Skeletal muscle satellite cell (primary cell): Measurements from ENCODE around the gene LAMA4.

Experiments
- H3K27me3 ChIP-seq: 2 replicates; pipeline ENCODE4 v1.7.0; 2013; ENCODE audit warnings: low read length; ENCODE audit not compliant: control insufficient read depth, insufficient read depth
- H3K36me3 ChIP-seq: 2 replicates; pipeline ENCODE4 v1.7.0; 2013; ENCODE audit warnings: mild to moderate bottlenecking, control low read depth, low read length; ENCODE audit not compliant: insufficient read depth
- H3K4me1 ChIP-seq: 2 replicates; pipeline ENCODE4 v1.7.0; 2013; ENCODE audit warnings: low read length; ENCODE audit not compliant: control insufficient read depth, insufficient read depth
- H3K4me2 ChIP-seq: 2 replicates; pipeline ENCODE4 v1.7.0; 2013; ENCODE audit warnings: mild to moderate bottlenecking, low read length
- H3K4me3 ChIP-seq: 2 replicates; pipeline ENCODE4 v1.7.0; 2013; ENCODE audit warnings: low read length
- H3K9ac ChIP-seq: 2 replicates; pipeline ENCODE4 v1.7.0; 2013; ENCODE audit warnings: mild to moderate bottlenecking, low read depth, low read length, moderate library complexity
- H3K9me3 ChIP-seq: replicated peaks from 2 replicates; pipeline ENCODE4 v1.7.0; 2013; ENCODE audit warnings: mild to moderate bottlenecking, control low read depth, low read length

The LAMA4 gene

DNA sequence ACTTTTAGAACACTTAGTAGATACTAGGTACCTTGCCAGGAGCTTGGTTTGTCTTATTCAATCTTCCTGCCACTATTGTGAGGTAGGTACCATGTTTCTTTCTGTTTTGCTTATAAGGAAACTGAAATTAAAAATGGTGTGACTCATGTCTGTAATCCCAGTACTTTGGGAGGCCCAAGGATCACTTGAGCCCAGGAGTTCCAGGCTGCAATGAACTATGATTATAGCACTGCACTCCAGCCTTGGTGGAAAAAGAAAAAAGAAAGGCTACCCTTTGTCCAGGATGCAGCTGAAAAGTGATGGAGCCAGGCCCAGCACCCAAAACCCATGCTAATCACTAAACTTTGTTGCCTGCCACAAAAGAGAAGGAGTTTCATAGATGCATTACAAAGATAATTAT is 34.1 kb upstream of the LAMA4 start:
- H3K9ac ChIP-seq, result no peak overlapping the region
- H3K27me3 ChIP-seq, result no peaks in the 10 kb centered on the region
- H3K4me2 ChIP-seq, result no peak overlapping the region
- peaks cover 12% of the 10 kb centered on the region for H3K4me1 ChIP-seq
- H3K9me3 ChIP-seq, result no peaks in the 10 kb centered on the region
- H3K4me3 ChIP-seq, result no peak overlapping the region
- H3K36me3 ChIP-seq, result no peaks in the 10 kb centered on the region

GRCh38 chr6:112287577-112288225 is 33.3 kb upstream of the LAMA4 start:
- no peaks in the 10 kb centered on the region for H3K27me3 ChIP-seq
- no peak overlapping the region for H3K9ac ChIP-seq
- H3K36me3 ChIP-seq, result no peaks in the 10 kb centered on the region

GRCh38 chr6:112286500-112287144 is 32.3 kb upstream of the LAMA4 start:
- Histone ChIP-seq H3K27me3 (no peaks in the 10 kb centered on the region), H3K9ac (no peak overlapping the region), H3K36me3 (no peaks in the 10 kb centered on the region), H3K4me2 (no peak overlapping the region), H3K4me3 (no peak overlapping the region), H3K4me1 (peaks cover 20% of the 10 kb centered on the region), H3K9me3 (no peaks in the 10 kb centered on the region)

More at GRCh38 chr6:112287577-112288225, 33.3 kb upstream of the LAMA4 start:
- H3K9me3 ChIP-seq, result no peaks in the 10 kb centered on the region
- no peak overlapping the region for H3K4me2 ChIP-seq
- H3K4me3 ChIP-seq, result no peak overlapping the region
- H3K4me1 ChIP-seq, result peaks cover 12% of the 10 kb centered on the region

- H3K27me3 ChIP-seq, result no peaks in the 10 kb centered on the region
- H3K4me1 ChIP-seq, result peaks cover 22% of the 10 kb centered on the region
- no peak overlapping the region for H3K9ac ChIP-seq
- no peaks in the 10 kb centered on the region for H3K9me3 ChIP-seq
- no peak overlapping the region for H3K4me2 ChIP-seq
- no peak overlapping the region for H3K4me3 ChIP-seq
- no peaks in the 10 kb centered on the region for H3K36me3 ChIP-seq
These were observed 31.6 kb upstream of the LAMA4 start for GRCh38 chr6:112286010-112286409.

DNA sequence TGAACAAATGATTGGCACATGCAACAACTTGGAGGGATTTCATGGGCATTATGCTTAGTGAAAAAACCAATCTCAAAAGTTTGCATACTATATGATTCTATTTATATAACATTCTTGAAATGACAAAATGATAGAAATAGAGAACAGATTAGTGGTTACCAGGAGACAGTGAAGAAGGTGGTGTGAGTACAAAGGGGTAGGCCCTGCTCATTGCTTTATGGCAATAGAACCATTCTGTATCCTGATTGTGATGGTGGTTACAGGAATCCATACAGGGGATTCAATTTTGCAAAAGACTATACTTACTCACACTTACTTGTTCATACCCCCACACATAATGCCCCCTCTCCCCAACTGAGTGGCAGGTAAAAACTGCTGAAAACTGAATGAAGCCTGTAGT is 30.2 kb upstream of the LAMA4 start:
- peaks cover 22% of the 10 kb centered on the region for H3K4me1 ChIP-seq
- no peak overlapping the region for H3K9ac ChIP-seq
- H3K4me3 ChIP-seq, result no peak overlapping the region
- no peaks in the 10 kb centered on the region for H3K9me3 ChIP-seq
- no peaks in the 10 kb centered on the region for H3K27me3 ChIP-seq
- H3K36me3 ChIP-seq, result no peaks in the 10 kb centered on the region
- H3K4me2 ChIP-seq, result no peak overlapping the region

GRCh38 chr6:112283621-112284020 is 29.3 kb upstream of the LAMA4 start:
- H3K4me3 ChIP-seq, result no peak overlapping the region
- no peak overlapping the region for H3K9ac ChIP-seq
- no peaks in the 10 kb centered on the region for H3K27me3 ChIP-seq
- H3K36me3 ChIP-seq, result no peaks in the 10 kb centered on the region
- no peak overlapping the region for H3K4me2 ChIP-seq
- H3K9me3 ChIP-seq, result no peaks in the 10 kb centered on the region
- peaks cover 12% of the 10 kb centered on the region for H3K4me1 ChIP-seq

DNA sequence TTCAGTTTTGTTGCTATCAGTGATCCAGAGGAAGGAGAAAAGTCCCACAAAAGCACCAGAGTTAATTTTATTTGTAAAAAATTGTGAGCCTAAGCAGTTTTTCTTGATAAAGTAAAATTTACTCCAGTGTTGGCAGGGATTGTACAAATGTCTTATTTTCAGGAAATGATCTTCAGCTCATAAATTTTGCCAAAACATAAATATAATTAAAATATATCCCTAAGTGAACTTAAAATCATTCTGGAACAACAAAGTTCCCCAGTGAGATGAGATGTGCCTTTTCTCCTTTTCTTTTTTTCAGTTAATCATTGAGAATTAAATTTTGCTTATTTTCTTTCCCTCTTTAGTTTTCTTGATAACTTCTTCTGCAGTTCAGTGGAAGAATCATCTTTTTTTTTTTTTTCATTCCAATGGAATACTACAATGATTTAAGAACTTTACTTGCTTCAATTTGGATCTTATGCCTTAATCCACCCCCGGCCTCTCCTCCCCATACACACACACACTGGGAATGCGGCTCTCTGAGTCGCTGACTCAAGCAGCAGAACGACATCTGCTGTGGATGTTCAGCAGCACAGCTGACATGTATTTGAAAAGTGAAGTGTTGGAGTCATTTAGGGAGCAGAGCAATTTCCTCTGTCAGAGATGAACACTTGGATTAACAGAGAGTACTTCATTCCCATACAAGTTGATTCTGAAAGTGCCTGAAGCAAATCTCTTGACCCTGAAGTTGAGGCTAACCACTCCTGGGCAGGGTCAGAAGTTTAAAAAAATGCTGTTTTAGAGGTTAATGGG is 27.7 kb upstream of the LAMA4 start:
- Histone ChIP-seq H3K4me3 (no peak overlapping the region), H3K36me3 (no peaks in the 10 kb centered on the region), H3K4me2 (no peak overlapping the region), H3K27me3 (no peaks in the 10 kb centered on the region), H3K9ac (no peak overlapping the region), H3K9me3 (no peaks in the 10 kb centered on the region), H3K4me1 (peaks cover 10% of the 10 kb centered on the region)

GRCh38 chr6:112279031-112279935 is 24.9 kb upstream of the LAMA4 start:
- H3K9me3 ChIP-seq, result no peaks in the 10 kb centered on the region
- no peak overlapping the region for H3K9ac ChIP-seq
- H3K4me2 ChIP-seq, result no peak overlapping the region
- H3K4me3 ChIP-seq, result no peak overlapping the region
- H3K27me3 ChIP-seq, result no peaks in the 10 kb centered on the region
- H3K36me3 ChIP-seq, result no peaks in the 10 kb centered on the region
- peaks cover 10% of the 10 kb centered on the region for H3K4me1 ChIP-seq

GRCh38 chr6:112275365-112275764 is 21.0 kb upstream of the LAMA4 start:
- no peaks in the 10 kb centered on the region for H3K27me3 ChIP-seq
- H3K4me3 ChIP-seq, result no peak overlapping the region
- H3K4me1 ChIP-seq, result no peaks in the 10 kb centered on the region
- H3K9ac ChIP-seq, result no peak overlapping the region
- H3K9me3 ChIP-seq, result no peaks in the 10 kb centered on the region
- H3K4me2 ChIP-seq, result no peak overlapping the region
- no peaks in the 10 kb centered on the region for H3K36me3 ChIP-seq

- H3K27me3 ChIP-seq, result no peaks in the 10 kb centered on the region
- no peaks in the 10 kb centered on the region for H3K4me1 ChIP-seq
- H3K9ac ChIP-seq, result no peak overlapping the region
These were observed 20.4 kb upstream of the LAMA4 start for GRCh38 chr6:112274774-112275173.

GRCh38 chr6:112272799-112273198 is 18.4 kb upstream of the LAMA4 start:
- no peak overlapping the region for H3K4me2 ChIP-seq
- H3K9ac ChIP-seq, result no peak overlapping the region
- H3K4me3 ChIP-seq, result no peak overlapping the region
- H3K4me1 ChIP-seq, result no peaks in the 10 kb centered on the region
- no peaks in the 10 kb centered on the region for H3K36me3 ChIP-seq
- no peaks in the 10 kb centered on the region for H3K9me3 ChIP-seq
- H3K27me3 ChIP-seq, result no peaks in the 10 kb centered on the region

More at GRCh38 chr6:112274774-112275173, 20.4 kb upstream of the LAMA4 start:
- Histone ChIP-seq H3K4me2 (no peak overlapping the region), H3K4me3 (no peak overlapping the region), H3K9me3 (no peaks in the 10 kb centered on the region), H3K36me3 (no peaks in the 10 kb centered on the region)
